ENCODE data around the gene SEMA5B. TPM values are rescaled to one million over a fixed set of nuclear protein-coding genes. Genes with fewer than 3 reads are reported as not detected.

SEMA5B gene
- total RNA-seq = under 1 TPM; 0.15 to 0.33 (median 0.32) TPM

- TF ChIP-seq POLR2A (IDR thresholded peaks at IDR 0.05) (no peak), CTCF (IDR thresholded peaks at IDR 0.05) (no peak), POLR2AphosphoS5 (IDR thresholded peaks at IDR 0.05) (no peak)
- intact Hi-C loops (cut with DNase I; ENCODE audit: low total_unique reads) = no loop called here
- H3K27ac ChIP-seq = peak within 1 kb of the TSS in 1 of 2 donors; percentile 26
- DNase-seq (ENCODE audit: low spot score in 2 of 2) = no peak
- H3K4me3 ChIP-seq = peak within 1 kb of the TSS; percentile 46 to 76 (median 55)
- peaks cover 8% of the 10 kb centered on the region in 2 donors for H3K4me1 ChIP-seq
- H3K36me3 ChIP-seq = no peaks in the 10 kb centered on the region
- no peaks in the 10 kb centered on the region for H3K9me3 ChIP-seq
- peaks cover 3 to 41% of the 10 kb centered on the region in 2 donors for H3K27me3 ChIP-seq
Observed at GRCh38 chr3:123027292-123028232, at the start of gene SEMA5B. Gene SEMA5B, minus strand, starts transcription at chr3:123027763. Its CDS starts 66,500 bp downstream, at chr3:122961263.

- Histone ChIP-seq H3K36me3 (no peaks in the 10 kb centered on the region), H3K9me3 (no peaks in the 10 kb centered on the region), H3K27me3 (no peaks in the 10 kb centered on the region), H3K4me3 (no peak overlapping the region), H3K4me1 (peaks cover 0 to 5% of the 10 kb centered on the region in 2 donors), H3K27ac (no peak overlapping the region)
- TF ChIP-seq POLR2A (IDR thresholded peaks at IDR 0.05) = no peak
- TF ChIP-seq CTCF (IDR thresholded peaks at IDR 0.05) = no peak
- no peak for TF ChIP-seq POLR2AphosphoS5 (IDR thresholded peaks at IDR 0.05)
- intact Hi-C loops (cut with DNase I; ENCODE audit: low total_unique reads) = no loop called here
- DNase-seq (ENCODE audit: low spot score in 2 of 2) = peak in 1 of 2 donors; percentile 37
Observed at GRCh38 chr3:123076496-123077418, 49.2 kb upstream of the SEMA5B start.

- H3K4me3 ChIP-seq = no peak overlapping the region
- no peaks in the 10 kb centered on the region for H3K9me3 ChIP-seq
- TF ChIP-seq POLR2AphosphoS5 (IDR thresholded peaks at IDR 0.05) (no peak), POLR2A (IDR thresholded peaks at IDR 0.05) (no peak), CTCF (IDR thresholded peaks at IDR 0.05) (no peak)
- H3K36me3 ChIP-seq = no peaks in the 10 kb centered on the region
- no peak for DNase-seq (ENCODE audit: low spot score in 2 of 2)
- H3K27me3 ChIP-seq = no peaks in the 10 kb centered on the region
- H3K4me1 ChIP-seq = peaks cover 0 to 5% of the 10 kb centered on the region in 2 donors
- intact Hi-C loops (cut with DNase I; ENCODE audit: low total_unique reads) = no loop called here
- H3K27ac ChIP-seq = no peak overlapping the region
Observed at GRCh38 chr3:123076112-123076495, 48.5 kb upstream of the SEMA5B start.

GRCh38 chr3:123075359-123075758 is 47.8 kb upstream of the SEMA5B start:
- H3K27me3 ChIP-seq = no peaks in the 10 kb centered on the region
- peaks cover 0 to 5% of the 10 kb centered on the region in 2 donors for H3K4me1 ChIP-seq
- H3K9me3 ChIP-seq = no peaks in the 10 kb centered on the region
- H3K36me3 ChIP-seq = no peaks in the 10 kb centered on the region
- H3K4me3 ChIP-seq = no peak overlapping the region
- H3K27ac ChIP-seq = no peak overlapping the region
- no peak for TF ChIP-seq POLR2AphosphoS5 (IDR thresholded peaks at IDR 0.05)
- TF ChIP-seq CTCF (IDR thresholded peaks at IDR 0.05) = no peak
- TF ChIP-seq POLR2A (IDR thresholded peaks at IDR 0.05) = no peak
- intact Hi-C loops (cut with DNase I; ENCODE audit: low total_unique reads) = no loop called here
- no peak for DNase-seq (ENCODE audit: low spot score in 2 of 2)

Measured in breast epithelium (tissue), 4 donors.